Breast epithelium (tissue), 3 donors: ENCODE measurements around the gene SOX8.

Experiments used
- POLR2A ChIP-seq: fragments of 450-650 bp; IDR thresholded peaks from one replicate; pipeline ENCODE4 v1.6.1; 2016; ENCODE audit warnings: antibody characterized with exemption, mild to moderate bottlenecking, moderate library complexity
- POLR2AphosphoS5 ChIP-seq, 3 donors: sonication (generic); formaldehyde crosslinking; IDR thresholded peaks; one replicate each; pipeline ENCODE4 v1.6.1; 2017; ENCODE audit warnings: antibody characterized with exemption in 3 of 3

DNA sequence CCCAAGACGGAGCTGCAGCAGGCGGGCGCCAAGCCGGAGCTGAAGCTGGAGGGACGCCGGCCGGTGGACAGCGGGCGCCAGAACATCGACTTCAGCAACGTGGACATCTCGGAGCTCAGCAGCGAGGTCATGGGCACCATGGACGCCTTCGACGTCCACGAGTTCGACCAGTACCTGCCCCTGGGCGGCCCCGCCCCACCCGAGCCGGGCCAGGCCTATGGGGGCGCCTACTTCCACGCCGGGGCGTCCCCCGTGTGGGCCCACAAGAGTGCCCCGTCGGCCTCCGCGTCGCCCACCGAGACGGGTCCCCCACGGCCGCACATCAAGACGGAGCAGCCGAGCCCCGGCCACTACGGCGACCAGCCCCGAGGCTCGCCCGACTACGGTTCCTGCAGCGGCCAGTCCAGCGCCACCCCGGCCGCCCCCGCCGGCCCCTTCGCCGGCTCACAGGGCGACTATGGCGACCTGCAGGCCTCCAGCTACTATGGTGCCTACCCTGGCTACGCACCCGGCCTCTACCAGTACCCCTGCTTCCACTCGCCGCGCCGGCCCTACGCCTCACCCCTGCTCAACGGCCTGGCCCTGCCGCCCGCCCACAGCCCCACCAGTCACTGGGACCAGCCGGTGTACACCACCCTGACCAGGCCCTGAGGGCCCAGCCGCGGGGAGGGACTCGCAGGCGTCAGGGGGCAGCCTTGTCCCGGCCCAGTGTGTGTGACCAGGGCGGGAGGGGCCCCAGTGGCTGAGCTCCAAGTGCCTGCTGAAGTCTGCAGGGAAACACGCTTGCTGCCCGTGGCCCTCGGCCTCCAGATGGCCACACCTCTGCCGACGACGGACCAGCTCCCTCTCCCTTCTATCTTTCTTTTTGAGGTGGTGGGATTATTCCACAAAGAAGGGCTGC is 3.4 kb downstream of the SOX8 start:
- TF ChIP-seq POLR2A (no peak), POLR2AphosphoS5 (IDR thresholded peaks at IDR 0.05) (no peak)
